Measurements from ENCODE around the gene CDKN2AIP.
"Not testable (repeated sequence)": the region's sequence is repeated elsewhere in the genome, so short reads cannot be mapped to it uniquely, and the experiment has no call there.

The CDKN2AIP gene

GRCh38 chr4:183416879-183417755, 27.3 kb upstream of the CDKN2AIP start:
- DNase-seq, result no peak

GRCh38 chr4:183422962-183423631, 21.3 kb upstream of the CDKN2AIP start:
- DNase-seq, result no peak

- peak; percentile 11 for DNase-seq
Observed at GRCh38 chr4:183424109-183424744, 20.2 kb upstream of the CDKN2AIP start.

- DNase-seq, result peak; percentile 20
Observed at GRCh38 chr4:183426507-183426906, 17.9 kb upstream of the CDKN2AIP start.

- DNase-seq, result no peak
Observed at GRCh38 chr4:183429489-183429888, 14.9 kb upstream of the CDKN2AIP start.

GRCh38 chr4:183430317-183430993, 14.0 kb upstream of the CDKN2AIP start:
- DNase-seq, result no peak

GRCh38 chr4:183430994-183431347, 13.5 kb upstream of the CDKN2AIP start:
- no peak for DNase-seq

- no peak for DNase-seq
Observed at GRCh38 chr4:183431614-183432013, 12.8 kb upstream of the CDKN2AIP start.

GRCh38 chr4:183433183-183433582, 11.3 kb upstream of the CDKN2AIP start:
- DNase-seq, result not testable (repeated sequence)

- no peak for DNase-seq
Observed at GRCh38 chr4:183434264-183434663, 10.2 kb upstream of the CDKN2AIP start.

- DNase-seq, result no peak
Observed at GRCh38 chr4:183434666-183435190, 9.7 kb upstream of the CDKN2AIP start.

GRCh38 chr4:183435803-183436202, 8.6 kb upstream of the CDKN2AIP start:
- no peak for DNase-seq

GRCh38 chr4:183436417-183436816, 8.0 kb upstream of the CDKN2AIP start:
- no peak for DNase-seq

- no peak for DNase-seq
Observed at GRCh38 chr4:183437452-183437851, 7.0 kb upstream of the CDKN2AIP start.

- DNase-seq, result no peak
Observed at GRCh38 chr4:183438458-183439113, 5.8 kb upstream of the CDKN2AIP start.

GRCh38 chr4:183441276-183441675, 3.2 kb upstream of the CDKN2AIP start:
- no peak for DNase-seq

GRCh38 chr4:183443655-183444213, 702 bp upstream of the CDKN2AIP start:
- DNase-seq, result peak; percentile 65

GRCh38 chr4:183445097-183445428, 627 bp downstream of the CDKN2AIP start:
- no peak for DNase-seq

GRCh38 chr4:183447646-183448045, 3.2 kb downstream of the CDKN2AIP start:
- no peak for DNase-seq

GRCh38 chr4:183448436-183448835, 4.0 kb downstream of the CDKN2AIP start:
- DNase-seq, result no peak

GRCh38 chr4:183449193-183449882, 4.9 kb downstream of the CDKN2AIP start:
- no peak for DNase-seq

- no peak for DNase-seq
Observed at GRCh38 chr4:183450108-183450507, 5.7 kb downstream of the CDKN2AIP start.

Data from stimulated activated CD8-positive, alpha-beta memory T cell treated with anti-CD3 and anti-CD28 coated beads, Interleukin-4, amount 100 ng/mL, for 48 hours (primary cell).